ENCODE results near the gene FOXF1.

GRCh38 chr16:86532526-86532815, 22.1 kb downstream of the FOXF1 start:
- TF ChIP-seq CTCF (optimal IDR thresholded peaks at IDR 0.05 in 1 of 3, IDR thresholded peaks at IDR 0.05 in 1 of 3, conservative IDR thresholded peaks at IDR 0.05 in 1 of 3; ENCODE audit: extremely low read depth in 1 of 3, insufficient read depth in 2 of 3, low read length in 3 of 3), result no peak
- no peak for TF ChIP-seq EZH2 (IDR thresholded peaks at IDR 0.05; ENCODE audit: low read length)

Data from keratinocyte (primary cell).